GM21619 (cell line): ENCODE measurements around the gene ZNF747.
"Not testable (repeated sequence)": the region's sequence is repeated elsewhere in the genome, so short reads cannot be mapped to it uniquely, and the experiment has no call there.

Experiments used
- ATAC-seq: cut with Tn5 transposase; IDR thresholded peaks from one replicate; pipeline ENCODE4 v1.9.1; 2021; ENCODE audit not compliant: unreplicated experiment

ZNF747 gene

GRCh38 chr16:30535106-30535776 lies 583 bp upstream of the ZNF747 start:
- no peak for ATAC-seq

GRCh38 chr16:30533748-30534367 lies 800 bp downstream of the ZNF747 start:
- ATAC-seq: peak; percentile 21

- no peak for ATAC-seq
Observed at GRCh38 chr16:30533146-30533522, 1.5 kb downstream of the ZNF747 start.

GRCh38 chr16:30532285-30533145 lies 2.1 kb downstream of the ZNF747 start:
- ATAC-seq: no peak

GRCh38 chr16:30530163-30531037 lies 4.3 kb downstream of the ZNF747 start:
- ATAC-seq: no peak

- ATAC-seq: no peak
Observed at GRCh38 chr16:30528799-30529457, 5.7 kb downstream of the ZNF747 start.

- no peak for ATAC-seq
Observed at GRCh38 chr16:30527635-30528178, 7.0 kb downstream of the ZNF747 start.

- ATAC-seq: peak; percentile 69
Observed at GRCh38 chr16:30526823-30527634, 7.6 kb downstream of the ZNF747 start.

- peak; percentile 27 for ATAC-seq
Observed at GRCh38 chr16:30526137-30526822, 8.4 kb downstream of the ZNF747 start, which contains the start of gene ZNF768. TSS of gene ZNF768 (minus strand) at chr16:30526566. CDS start at chr16:30526413, 153 bp downstream.

GRCh38 chr16:30525844-30526136 lies 8.9 kb downstream of the ZNF747 start:
- ATAC-seq: no peak

- no peak for ATAC-seq
Observed at GRCh38 chr16:30524575-30525568, 9.8 kb downstream of the ZNF747 start.

- ATAC-seq: no peak
Observed at GRCh38 chr16:30523768-30524574, 10.7 kb downstream of the ZNF747 start.

- ATAC-seq: not testable (repeated sequence)
Observed at GRCh38 chr16:30522702-30523463, 11.8 kb downstream of the ZNF747 start.

GRCh38 chr16:30521873-30522641 lies 12.6 kb downstream of the ZNF747 start:
- ATAC-seq: no peak

GRCh38 chr16:30521476-30521872 lies 13.2 kb downstream of the ZNF747 start:
- ATAC-seq: no peak
